GM12873 (cell line): ENCODE data around the gene AHDC1.
A peak's percentile ranks its signal among the peaks of the same experiment; 100 is the strongest.

Experiments used
- CTCF ChIP-seq: IDR thresholded peaks from 2 replicates; pipeline ENCODE4 v1.5.1; 2012; ENCODE audit warnings: low read depth, mild to moderate bottlenecking, moderate library complexity, low read length, control low read depth; ENCODE audit not compliant: insufficient read depth; ENCODE audit errors: missing control alignments

The AHDC1 gene

GRCh38 chr1:27583479-27583878 is 20.5 kb downstream of the AHDC1 start:
- no peak for TF ChIP-seq CTCF

- TF ChIP-seq CTCF, result no peak
Observed at GRCh38 chr1:27581823-27582243, 22.1 kb downstream of the AHDC1 start.

GRCh38 chr1:27577504-27578188 is 26.3 kb downstream of the AHDC1 start:
- no peak for TF ChIP-seq CTCF

- no peak for TF ChIP-seq CTCF
Observed at GRCh38 chr1:27576806-27577227, 27.1 kb downstream of the AHDC1 start.

GRCh38 chr1:27575840-27576331 is 28.1 kb downstream of the AHDC1 start:
- no peak for TF ChIP-seq CTCF

- peak; percentile 15 for TF ChIP-seq CTCF
Observed at GRCh38 chr1:27574871-27575831, 28.8 kb downstream of the AHDC1 start.
